Parathyroid adenoma (tissue), 2 donors: ENCODE data around the gene WNT7B.

ENCODE experiments used
- H2AFZ ChIP-seq: fragments of 300-600 bp; sonication (generic); one replicate; pipeline ENCODE4 v1.7.0; 2017; ENCODE audit warnings: antibody characterized with exemption, mild to moderate bottlenecking
- H3K27ac ChIP-seq: fragments of 300-600 bp; sonication (generic); one replicate; pipeline ENCODE4 v1.7.0; 2017
- H3K27me3 ChIP-seq: fragments of 300-600 bp; sonication (generic); one replicate; pipeline ENCODE4 v1.7.0; 2017; ENCODE audit warnings: low read length; ENCODE audit not compliant: control insufficient read depth, insufficient read depth
- H3K36me3 ChIP-seq: fragments of 300-600 bp; sonication (generic); one replicate; pipeline ENCODE4 v1.7.0; 2017; ENCODE audit warnings: low read length; ENCODE audit not compliant: control insufficient read depth, insufficient read depth
- H3K4me1 ChIP-seq: fragments of 300-600 bp; sonication (generic); one replicate; pipeline ENCODE4 v1.7.0; 2017; ENCODE audit warnings: control low read depth
- H3K4me2 ChIP-seq: fragments of 300-600 bp; sonication (generic); one replicate; pipeline ENCODE4 v1.7.0; 2017; ENCODE audit warnings: low read length
- H3K4me3 ChIP-seq: fragments of 300-600 bp; sonication (generic); one replicate; pipeline ENCODE4 v1.7.0; 2017; ENCODE audit warnings: low read depth, low read length
- H3K79me2 ChIP-seq: fragments of 300-600 bp; sonication (generic); one replicate; pipeline ENCODE4 v1.7.0; 2017; ENCODE audit warnings: control low read depth
- H3K9ac ChIP-seq: fragments of 300-600 bp; sonication (generic); one replicate; pipeline ENCODE4 v1.7.0; 2017; ENCODE audit warnings: mild to moderate bottlenecking
- H3K9me3 ChIP-seq: fragments of 300-600 bp; sonication (generic); one replicate; pipeline ENCODE4 v1.7.0; 2017; ENCODE audit warnings: low read length; ENCODE audit not compliant: control insufficient read depth
- CTCF ChIP-seq: fragments of 300-600 bp; sonication (generic); IDR thresholded peaks from one replicate; pipeline ENCODE4 v1.7.0; 2017; ENCODE audit warnings: antibody characterized with exemption, mild to moderate bottlenecking
- donor health status: primary hyperparathyroidism.

WNT7B gene

GRCh38 chr22:46001426-46002106, 24.6 kb upstream of the WNT7B start:
- Histone ChIP-seq H3K27me3 (no peaks in the 10 kb centered on the region), H3K79me2 (no peaks in the 10 kb centered on the region), H3K27ac (no peak overlapping the region), H3K4me2 (no peak overlapping the region), H3K36me3 (no peaks in the 10 kb centered on the region), H3K9me3 (no peaks in the 10 kb centered on the region), H2AFZ (no peak overlapping the region), H3K4me3 (no peak overlapping the region), H3K9ac (no peak overlapping the region), H3K4me1 (peaks cover 14% of the 10 kb centered on the region)
- TF ChIP-seq CTCF: no peak

GRCh38 chr22:46001046-46001425, 24.1 kb upstream of the WNT7B start:
- no peak overlapping the region for H3K4me3 ChIP-seq
- H3K27me3 ChIP-seq: no peaks in the 10 kb centered on the region
- no peak overlapping the region for H2AFZ ChIP-seq
- TF ChIP-seq CTCF: no peak
- no peaks in the 10 kb centered on the region for H3K36me3 ChIP-seq
- H3K9me3 ChIP-seq: no peaks in the 10 kb centered on the region
- no peak overlapping the region for H3K27ac ChIP-seq
- H3K4me1 ChIP-seq: peaks cover 12% of the 10 kb centered on the region
- H3K4me2 ChIP-seq: no peak overlapping the region
- no peak overlapping the region for H3K9ac ChIP-seq
- no peaks in the 10 kb centered on the region for H3K79me2 ChIP-seq

GRCh38 chr22:46000081-46001027, 23.4 kb upstream of the WNT7B start:
- Histone ChIP-seq H3K4me3 (no peak overlapping the region), H3K9ac (no peak overlapping the region), H3K36me3 (no peaks in the 10 kb centered on the region), H3K27ac (no peak overlapping the region), H3K9me3 (no peaks in the 10 kb centered on the region), H3K4me2 (no peak overlapping the region), H3K27me3 (no peaks in the 10 kb centered on the region), H3K79me2 (no peaks in the 10 kb centered on the region), H2AFZ (no peak overlapping the region), H3K4me1 (peaks cover 12% of the 10 kb centered on the region)
- no peak for TF ChIP-seq CTCF

GRCh38 chr22:45999379-45999971, 22.5 kb upstream of the WNT7B start:
- Histone ChIP-seq H3K4me2 (no peak overlapping the region), H3K36me3 (no peaks in the 10 kb centered on the region), H3K27me3 (no peaks in the 10 kb centered on the region), H3K4me3 (no peak overlapping the region), H3K27ac (no peak overlapping the region), H3K9ac (no peak overlapping the region), H3K79me2 (no peaks in the 10 kb centered on the region), H2AFZ (no peak overlapping the region), H3K4me1 (peaks cover 12% of the 10 kb centered on the region), H3K9me3 (no peaks in the 10 kb centered on the region)
- no peak for TF ChIP-seq CTCF
